Thyroid gland (tissue), 4 donors: ENCODE results near the gene BAD. TPM values are rescaled to one million over a fixed set of nuclear protein-coding genes. Genes with fewer than 3 reads are reported as not detected.

Experiments
- DNase-seq, 2 donors: peaks; one replicate each; pipeline ENCODE4 v3.0.0-alpha.2; 2019
- H3K27ac ChIP-seq, 3 donors: fragments of 200-600 bp; sonication (generic); 1 replicate in 2 of 3; 2 replicates in 1 of 3; pipeline ENCODE4 v1.5.1; 2016 to 2019; ENCODE audit warnings: mild to moderate bottlenecking in 1 of 3, moderate library complexity in 1 of 3
- H3K27me3 ChIP-seq: fragments of 200-600 bp; sonication (generic); one replicate; pipeline ENCODE4 v1.5.1; 2019
- H3K36me3 ChIP-seq, 2 donors: fragments of 200-600 bp; sonication (generic); one replicate each; pipeline ENCODE4 v1.5.1; 2016 to 2019
- H3K4me1 ChIP-seq, 2 donors: fragments of 200-600 bp; sonication (generic); one replicate each; pipeline ENCODE4 v1.5.1; 2017 to 2019
- H3K4me3 ChIP-seq, 3 donors: fragments of 200-600 bp; sonication (generic); replicated peaks in 1 of 3; 1 replicate in 2 of 3; 2 replicates in 1 of 3; pipeline ENCODE4 v1.5.1; 2016; ENCODE audit warnings: mild to moderate bottlenecking in 1 of 3
- H3K9me3 ChIP-seq: fragments of 200-600 bp; sonication (generic); one replicate; pipeline ENCODE4 v1.5.1; 2017
- POLR2A ChIP-seq, 2 donors: fragments of 450-650 bp; IDR thresholded peaks; one replicate each; pipeline ENCODE4 v1.6.1; 2017; ENCODE audit warnings: antibody characterized with exemption in 2 of 2, mild to moderate bottlenecking in 2 of 2, moderate library complexity in 1 of 2
- WGBS, 2 donors: methylation state at CpG; one replicate each; pipeline ENCODE4 v1.1.5; 2017; 5-methylcytosine and 5-hydroxymethylcytosine counted together
- intact Hi-C: fragments of 100-400 bp; cut with DNase I; formaldehyde crosslinking; loops from one replicate; pipeline ENCODE4 v1.15.1; 2023
- total RNA-seq, 4 donors: library from RNA; depleted of rRNA; stranded (reverse); fragments of >200 nt; gene quantifications; one replicate each; pipeline ENCODE4 v1.2.3, GENCODE V29; 2016
- TF ChIP-seq, protein P1 (sequence below), 6 experiments: fragments of 200-600 bp in 3 of 6; fragments of 450-650 bp in 3 of 6; sonication (generic) in 3 of 6; IDR thresholded peaks; one replicate each; pipeline ENCODE4 v1.5.1; 2016 to 2019; ENCODE audit warnings: antibody characterized with exemption in 6 of 6, mild to moderate bottlenecking in 2 of 6, inconsistent platforms in 1 of 6, moderate library complexity in 1 of 6

BAD gene
- total RNA-seq, 4 donors from 2014 or later, result 79.0 to 239 (median 148) TPM

DNA sequence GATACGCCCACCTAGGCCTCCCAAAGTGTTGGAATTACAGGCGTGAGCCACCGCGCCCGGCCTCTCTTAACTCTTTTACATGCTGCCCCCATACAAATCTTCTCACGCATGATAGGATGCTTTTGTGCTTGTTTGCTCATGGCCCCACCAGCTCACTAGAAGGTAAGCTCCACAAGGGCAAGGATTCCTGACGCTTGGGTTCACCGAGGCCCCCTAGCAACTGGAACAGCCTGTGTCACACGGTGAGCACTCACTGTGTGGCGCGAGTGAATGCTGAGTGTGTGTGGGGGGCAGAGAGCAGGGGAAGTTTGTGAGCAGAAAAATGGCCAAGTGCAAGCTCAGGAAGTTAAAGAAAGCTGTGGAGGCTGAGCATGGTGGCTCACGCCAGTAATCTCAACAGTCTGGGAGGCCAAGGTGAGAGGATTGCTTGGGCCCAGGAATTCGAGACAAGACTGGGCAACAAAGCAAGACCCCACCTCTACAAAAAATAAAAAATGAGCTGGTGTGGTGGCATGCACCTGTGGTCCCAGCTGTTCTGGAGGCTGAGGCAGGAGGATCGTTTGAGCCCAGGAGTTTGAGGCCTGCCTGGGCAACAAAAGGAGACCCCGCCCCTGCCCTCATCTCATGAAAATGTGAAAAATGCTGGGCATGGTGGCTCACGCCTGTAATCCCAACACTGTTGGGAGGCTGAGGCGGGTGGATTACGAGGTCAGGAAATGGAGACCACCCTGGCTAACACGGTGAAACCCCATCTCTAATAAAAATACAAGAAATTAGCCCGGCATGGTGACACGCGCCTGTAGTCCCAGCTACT is 2.3 kb downstream of the BAD start:
- no peak for DNase-seq
- TF ChIP-seq, protein P1, sequence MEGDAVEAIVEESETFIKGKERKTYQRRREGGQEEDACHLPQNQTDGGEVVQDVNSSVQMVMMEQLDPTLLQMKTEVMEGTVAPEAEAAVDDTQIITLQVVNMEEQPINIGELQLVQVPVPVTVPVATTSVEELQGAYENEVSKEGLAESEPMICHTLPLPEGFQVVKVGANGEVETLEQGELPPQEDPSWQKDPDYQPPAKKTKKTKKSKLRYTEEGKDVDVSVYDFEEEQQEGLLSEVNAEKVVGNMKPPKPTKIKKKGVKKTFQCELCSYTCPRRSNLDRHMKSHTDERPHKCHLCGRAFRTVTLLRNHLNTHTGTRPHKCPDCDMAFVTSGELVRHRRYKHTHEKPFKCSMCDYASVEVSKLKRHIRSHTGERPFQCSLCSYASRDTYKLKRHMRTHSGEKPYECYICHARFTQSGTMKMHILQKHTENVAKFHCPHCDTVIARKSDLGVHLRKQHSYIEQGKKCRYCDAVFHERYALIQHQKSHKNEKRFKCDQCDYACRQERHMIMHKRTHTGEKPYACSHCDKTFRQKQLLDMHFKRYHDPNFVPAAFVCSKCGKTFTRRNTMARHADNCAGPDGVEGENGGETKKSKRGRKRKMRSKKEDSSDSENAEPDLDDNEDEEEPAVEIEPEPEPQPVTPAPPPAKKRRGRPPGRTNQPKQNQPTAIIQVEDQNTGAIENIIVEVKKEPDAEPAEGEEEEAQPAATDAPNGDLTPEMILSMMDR (IDR thresholded peaks at IDR 0.05), result no peak
- no peak for TF ChIP-seq POLR2A (IDR thresholded peaks at IDR 0.05)
- no peak overlapping the region for H3K4me3 ChIP-seq
- 97% methylated on average over 22 of the region's 22 CpGs for WGBS, 2 donors
- H3K4me1 ChIP-seq, result peaks cover 9 to 23% of the 10 kb centered on the region in 2 donors
- intact Hi-C loops, result no loop called here
- H3K36me3 ChIP-seq, result peaks cover 3 to 7% of the 10 kb centered on the region in 2 donors
- H3K27ac ChIP-seq, result no peak overlapping the region
- H3K27me3 ChIP-seq, result no peaks in the 10 kb centered on the region
- H3K9me3 ChIP-seq, result no peaks in the 10 kb centered on the region

DNA sequence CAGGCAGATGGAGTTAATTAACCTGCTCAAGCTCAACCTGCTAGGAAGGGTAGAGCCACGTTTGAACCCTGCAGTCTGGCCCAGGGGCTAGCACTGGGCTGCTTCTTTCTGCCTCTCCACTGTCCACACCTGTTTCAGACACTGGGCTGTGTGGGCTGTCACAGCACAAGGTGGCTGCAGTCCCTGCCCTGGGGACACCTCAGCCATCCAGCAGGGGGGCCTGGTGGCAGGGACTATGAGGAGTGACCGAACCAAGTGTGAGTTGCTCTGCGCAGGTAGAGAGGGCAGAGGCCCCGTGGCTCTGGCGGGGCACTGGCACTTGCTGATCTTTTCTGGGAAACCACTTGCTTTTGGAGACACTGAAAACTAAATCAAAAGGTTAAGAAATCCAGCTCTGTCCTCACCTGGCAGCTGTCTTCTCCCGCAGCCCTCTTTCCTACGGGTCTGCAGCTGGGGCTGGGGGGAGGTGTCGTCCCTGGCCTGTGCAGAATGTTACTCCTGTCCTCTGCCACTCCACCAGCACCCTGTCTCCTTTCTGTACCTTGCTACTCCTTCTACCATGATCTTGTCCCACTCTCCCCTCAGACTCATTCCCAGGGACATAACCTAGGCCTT is 5.8 kb downstream of the BAD start:
- TF ChIP-seq, protein P1 (IDR thresholded peaks at IDR 0.05), result no peak
- TF ChIP-seq POLR2A (IDR thresholded peaks at IDR 0.05), result no peak
- WGBS, 2 donors, result 85 to 86% methylated on average over 8 of the region's 8 CpGs
- peaks cover 7 to 11% of the 10 kb centered on the region in 2 donors for H3K36me3 ChIP-seq
- H3K4me1 ChIP-seq, result peaks cover 3 to 9% of the 10 kb centered on the region in 2 donors
- H3K9me3 ChIP-seq, result no peaks in the 10 kb centered on the region
- no peak overlapping the region for H3K4me3 ChIP-seq
- DNase-seq, result no peak
- no peaks in the 10 kb centered on the region for H3K27me3 ChIP-seq
- intact Hi-C loops, result no loop called here
- H3K27ac ChIP-seq, result no peak overlapping the region

GRCh38 chr11:64276653-64277431 is 7.6 kb downstream of the BAD start:
- no peak overlapping the region for H3K27ac ChIP-seq
- no peaks in the 10 kb centered on the region for H3K27me3 ChIP-seq
- intact Hi-C loops, result no loop called here
- H3K4me1 ChIP-seq, result peaks cover 2 to 3% of the 10 kb centered on the region in 2 donors
- no peak overlapping the region for H3K4me3 ChIP-seq
- no peaks in the 10 kb centered on the region for H3K9me3 ChIP-seq
- peaks cover 7 to 11% of the 10 kb centered on the region in 2 donors for H3K36me3 ChIP-seq
- 90 to 94% methylated on average over 14 of the region's 17 CpGs for WGBS, 2 donors
- TF ChIP-seq POLR2A (IDR thresholded peaks at IDR 0.05), result no peak
- TF ChIP-seq, protein P1 (IDR thresholded peaks at IDR 0.05), result no peak
- no peak for DNase-seq

GRCh38 chr11:64275841-64276240 is 8.6 kb downstream of the BAD start:
- intact Hi-C loops, result no loop called here
- no peak overlapping the region for H3K27ac ChIP-seq
- no peaks in the 10 kb centered on the region for H3K27me3 ChIP-seq
- DNase-seq, result no peak
- H3K4me3 ChIP-seq, result no peak overlapping the region
- H3K9me3 ChIP-seq, result no peaks in the 10 kb centered on the region
- H3K4me1 ChIP-seq, result peaks cover 6 to 7% of the 10 kb centered on the region in 2 donors
- TF ChIP-seq POLR2A (IDR thresholded peaks at IDR 0.05), result no peak
- H3K36me3 ChIP-seq, result peaks cover 7 to 11% of the 10 kb centered on the region in 2 donors
- WGBS, 2 donors, result 90 to 93% methylated on average over 2 of the region's 2 CpGs

- Histone ChIP-seq H3K27me3 (no peaks in the 10 kb centered on the region), H3K4me3 (no peak overlapping the region), H3K27ac (no peak overlapping the region), H3K4me1 (peaks cover 6 to 7% of the 10 kb centered on the region in 2 donors), H3K9me3 (no peaks in the 10 kb centered on the region), H3K36me3 (peaks cover 7 to 11% of the 10 kb centered on the region in 2 donors)
- no peak for TF ChIP-seq POLR2A (IDR thresholded peaks at IDR 0.05)
- TF ChIP-seq, protein P1 (IDR thresholded peaks at IDR 0.05), result no peak
- 89 to 94% methylated on average over 8 to 15 of the region's 15 CpGs for WGBS, 2 donors
- intact Hi-C loops, result no loop called here
- no peak for DNase-seq
Measured at GRCh38 chr11:64275031-64275800, 9.2 kb downstream of the BAD start.
